ENCODE data around the gene CFTR. TPM values are rescaled to one million over a fixed set of nuclear protein-coding genes. Genes with fewer than 3 reads are reported as not detected.

Gene CFTR
- total and polyA plus RNA-seq, 10 of the 15 experiments (the other 5 are each of a cell fraction or from before 2014, with no cell fraction given): 0.02 to 2.3 (median 0.21) TPM; not detected in 1

DNA sequence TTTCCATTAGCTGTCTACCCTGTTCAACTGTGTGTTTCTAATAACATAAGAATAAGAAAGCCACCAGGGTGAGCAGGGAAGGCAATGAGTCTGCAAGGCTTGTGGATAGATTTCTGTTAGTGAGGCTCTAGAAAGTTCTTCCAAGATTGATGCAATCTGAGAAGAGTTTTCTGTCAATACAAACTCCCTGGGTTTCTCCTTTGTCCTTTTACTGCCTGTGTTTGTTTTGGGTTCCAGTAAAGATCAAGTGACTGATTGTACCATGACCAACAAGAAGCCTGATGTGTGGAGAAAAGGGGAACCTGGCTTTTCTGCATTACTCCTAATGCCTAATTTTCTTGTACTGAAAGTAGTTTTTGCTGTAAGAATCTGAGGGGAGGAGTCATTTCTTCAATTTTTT is 139.9 kb downstream of the CFTR start (continued):
- TF ChIP-seq BRCA1 (IDR thresholded peaks at IDR 0.05; ENCODE audit: low read depth, low read length): no peak
- TF ChIP-seq SMARCA5 (IDR thresholded peaks at IDR 0.05): no peak
- no peak for TF ChIP-seq SMAD5 (IDR thresholded peaks at IDR 0.05; ENCODE audit: low read depth)
- TF ChIP-seq, protein P1, sequence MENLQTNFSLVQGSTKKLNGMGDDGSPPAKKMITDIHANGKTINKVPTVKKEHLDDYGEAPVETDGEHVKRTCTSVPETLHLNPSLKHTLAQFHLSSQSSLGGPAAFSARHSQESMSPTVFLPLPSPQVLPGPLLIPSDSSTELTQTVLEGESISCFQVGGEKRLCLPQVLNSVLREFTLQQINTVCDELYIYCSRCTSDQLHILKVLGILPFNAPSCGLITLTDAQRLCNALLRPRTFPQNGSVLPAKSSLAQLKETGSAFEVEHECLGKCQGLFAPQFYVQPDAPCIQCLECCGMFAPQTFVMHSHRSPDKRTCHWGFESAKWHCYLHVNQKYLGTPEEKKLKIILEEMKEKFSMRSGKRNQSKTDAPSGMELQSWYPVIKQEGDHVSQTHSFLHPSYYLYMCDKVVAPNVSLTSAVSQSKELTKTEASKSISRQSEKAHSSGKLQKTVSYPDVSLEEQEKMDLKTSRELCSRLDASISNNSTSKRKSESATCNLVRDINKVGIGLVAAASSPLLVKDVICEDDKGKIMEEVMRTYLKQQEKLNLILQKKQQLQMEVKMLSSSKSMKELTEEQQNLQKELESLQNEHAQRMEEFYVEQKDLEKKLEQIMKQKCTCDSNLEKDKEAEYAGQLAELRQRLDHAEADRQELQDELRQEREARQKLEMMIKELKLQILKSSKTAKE (IDR thresholded peaks at IDR 0.05; ENCODE audit: low read depth, poor library complexity, severe bottlenecking): no peak
- no peak for TF ChIP-seq YY1 (IDR thresholded peaks at IDR 0.05; ENCODE audit: low read depth, low read length)
- TF ChIP-seq, protein P2, sequence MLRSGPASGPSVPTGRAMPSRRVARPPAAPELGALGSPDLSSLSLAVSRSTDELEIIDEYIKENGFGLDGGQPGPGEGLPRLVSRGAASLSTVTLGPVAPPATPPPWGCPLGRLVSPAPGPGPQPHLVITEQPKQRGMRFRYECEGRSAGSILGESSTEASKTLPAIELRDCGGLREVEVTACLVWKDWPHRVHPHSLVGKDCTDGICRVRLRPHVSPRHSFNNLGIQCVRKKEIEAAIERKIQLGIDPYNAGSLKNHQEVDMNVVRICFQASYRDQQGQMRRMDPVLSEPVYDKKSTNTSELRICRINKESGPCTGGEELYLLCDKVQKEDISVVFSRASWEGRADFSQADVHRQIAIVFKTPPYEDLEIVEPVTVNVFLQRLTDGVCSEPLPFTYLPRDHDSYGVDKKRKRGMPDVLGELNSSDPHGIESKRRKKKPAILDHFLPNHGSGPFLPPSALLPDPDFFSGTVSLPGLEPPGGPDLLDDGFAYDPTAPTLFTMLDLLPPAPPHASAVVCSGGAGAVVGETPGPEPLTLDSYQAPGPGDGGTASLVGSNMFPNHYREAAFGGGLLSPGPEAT (IDR thresholded peaks at IDR 0.05; ENCODE audit: low read depth): no peak
- TF ChIP-seq, protein P3, sequence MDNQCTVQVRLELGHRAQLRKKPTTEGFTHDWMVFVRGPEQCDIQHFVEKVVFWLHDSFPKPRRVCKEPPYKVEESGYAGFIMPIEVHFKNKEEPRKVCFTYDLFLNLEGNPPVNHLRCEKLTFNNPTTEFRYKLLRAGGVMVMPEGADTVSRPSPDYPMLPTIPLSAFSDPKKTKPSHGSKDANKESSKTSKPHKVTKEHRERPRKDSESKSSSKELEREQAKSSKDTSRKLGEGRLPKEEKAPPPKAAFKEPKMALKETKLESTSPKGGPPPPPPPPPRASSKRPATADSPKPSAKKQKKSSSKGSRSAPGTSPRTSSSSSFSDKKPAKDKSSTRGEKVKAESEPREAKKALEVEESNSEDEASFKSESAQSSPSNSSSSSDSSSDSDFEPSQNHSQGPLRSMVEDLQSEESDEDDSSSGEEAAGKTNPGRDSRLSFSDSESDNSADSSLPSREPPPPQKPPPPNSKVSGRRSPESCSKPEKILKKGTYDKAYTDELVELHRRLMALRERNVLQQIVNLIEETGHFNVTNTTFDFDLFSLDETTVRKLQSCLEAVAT (IDR thresholded peaks at IDR 0.05): no peak
- no peak for TF ChIP-seq HCFC1 (IDR thresholded peaks at IDR 0.05; ENCODE audit: low read length)
- no peak for TF ChIP-seq KDM1A (IDR thresholded peaks at IDR 0.05; ENCODE audit: borderline replicate concordance)
- no peak for TF ChIP-seq BMI1 (IDR thresholded peaks at IDR 0.05; ENCODE audit: borderline replicate concordance)

Measured in GM12878 (cell line).